HEK293T (cell line): ENCODE measurements around the gene PADI6.

Experiments used
- BHLHE40 ChIP-seq: fragments of 450-650 bp; IDR thresholded peaks from 2 replicates; pipeline ENCODE4 v1.6.1; 2016; ENCODE audit warnings: mild to moderate bottlenecking, moderate library complexity, borderline replicate concordance
- FOXM1 ChIP-seq: fragments of 450-650 bp; IDR thresholded peaks from 2 replicates; pipeline ENCODE4 v1.6.1; 2017; ENCODE audit warnings: mild to moderate bottlenecking, borderline replicate concordance
- ZNF384 ChIP-seq: fragments of 450-650 bp; IDR thresholded peaks from 2 replicates; pipeline ENCODE4 v1.6.1; 2016

DNA sequence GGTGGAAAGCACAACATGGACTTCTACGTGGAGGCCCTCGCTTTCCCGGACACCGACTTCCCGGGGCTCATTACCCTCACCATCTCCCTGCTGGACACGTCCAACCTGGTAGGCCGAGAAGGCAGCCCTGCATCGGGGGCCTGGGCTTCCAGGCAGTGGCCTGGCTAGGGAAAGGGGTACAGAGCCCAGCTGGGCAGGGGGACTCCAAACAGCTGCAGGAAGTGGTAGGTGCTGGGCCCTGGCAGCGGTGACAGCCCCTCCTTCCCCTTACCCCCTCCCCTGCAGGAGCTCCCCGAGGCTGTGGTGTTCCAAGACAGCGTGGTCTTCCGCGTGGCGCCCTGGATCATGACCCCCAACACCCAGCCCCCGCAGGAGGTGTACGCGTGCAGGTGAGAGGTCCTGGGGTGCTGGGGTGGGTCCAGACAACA lies 30.0 kb upstream of the PADI6 start:
- TF ChIP-seq BHLHE40 (no peak), FOXM1 (no peak), ZNF384 (no peak)
